A549 (cell line): ENCODE measurements around the gene TMED6.

Experiments used
- CBX2 ChIP-seq: fragments of 200-600 bp; sonication (generic); IDR thresholded peaks from 2 replicates; pipeline ENCODE4 v1.6.1; 2016; ENCODE audit warnings: low read depth, mild to moderate bottlenecking, borderline replicate concordance
- SMC3 ChIP-seq: fragments of >200 bp; sonication (Bioruptor Twin); formaldehyde crosslinking; IDR thresholded peaks from 3 replicates; pipeline ENCODE4 v1.6.1; 2018; ENCODE audit warnings: inconsistent platforms
- TF ChIP-seq, protein P1 (sequence below): fragments of >200 bp; sonication (Bioruptor Twin); formaldehyde crosslinking; IDR thresholded peaks from 3 replicates; pipeline ENCODE4 v1.5.1; 2016

- no peak for TF ChIP-seq CBX2
- TF ChIP-seq SMC3, result no peak
- TF ChIP-seq, protein P1, sequence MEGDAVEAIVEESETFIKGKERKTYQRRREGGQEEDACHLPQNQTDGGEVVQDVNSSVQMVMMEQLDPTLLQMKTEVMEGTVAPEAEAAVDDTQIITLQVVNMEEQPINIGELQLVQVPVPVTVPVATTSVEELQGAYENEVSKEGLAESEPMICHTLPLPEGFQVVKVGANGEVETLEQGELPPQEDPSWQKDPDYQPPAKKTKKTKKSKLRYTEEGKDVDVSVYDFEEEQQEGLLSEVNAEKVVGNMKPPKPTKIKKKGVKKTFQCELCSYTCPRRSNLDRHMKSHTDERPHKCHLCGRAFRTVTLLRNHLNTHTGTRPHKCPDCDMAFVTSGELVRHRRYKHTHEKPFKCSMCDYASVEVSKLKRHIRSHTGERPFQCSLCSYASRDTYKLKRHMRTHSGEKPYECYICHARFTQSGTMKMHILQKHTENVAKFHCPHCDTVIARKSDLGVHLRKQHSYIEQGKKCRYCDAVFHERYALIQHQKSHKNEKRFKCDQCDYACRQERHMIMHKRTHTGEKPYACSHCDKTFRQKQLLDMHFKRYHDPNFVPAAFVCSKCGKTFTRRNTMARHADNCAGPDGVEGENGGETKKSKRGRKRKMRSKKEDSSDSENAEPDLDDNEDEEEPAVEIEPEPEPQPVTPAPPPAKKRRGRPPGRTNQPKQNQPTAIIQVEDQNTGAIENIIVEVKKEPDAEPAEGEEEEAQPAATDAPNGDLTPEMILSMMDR, result no peak
Observed at GRCh38 chr16:69326172-69326873, 25.3 kb downstream of the TMED6 start.
